Measurements from ENCODE around the gene LRFN2.

GRCh38 chr6:40410821-40411220 is 176.3 kb downstream of the LRFN2 start:
- TF ChIP-seq CTCF (IDR thresholded peaks at IDR 0.05) (no peak), POLR2A (IDR thresholded peaks at IDR 0.05) (no peak), POLR2AphosphoS5 (IDR thresholded peaks at IDR 0.05) (no peak)
